ENCODE data around the gene OPN3.

DNA sequence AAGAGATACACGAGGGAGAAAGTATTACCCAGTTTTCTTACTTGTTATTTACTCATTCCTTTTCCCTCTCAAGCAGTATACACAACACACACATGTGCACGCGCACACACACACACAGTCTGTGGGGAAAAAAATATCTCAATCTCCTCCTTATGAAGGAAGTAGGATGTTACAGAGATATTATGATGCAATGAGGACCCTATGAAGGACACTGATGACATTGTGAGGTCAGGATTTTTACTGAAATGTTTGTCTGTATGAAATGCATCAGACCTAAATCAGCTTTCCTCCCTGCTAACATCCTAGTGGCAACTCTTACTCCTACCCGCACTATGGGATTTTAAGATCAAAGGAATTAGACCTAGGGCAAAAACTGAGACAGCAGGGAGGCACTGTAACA is 11.8 kb upstream of the OPN3 start, which contains the start of gene WDR64:
- TF ChIP-seq, protein P1, sequence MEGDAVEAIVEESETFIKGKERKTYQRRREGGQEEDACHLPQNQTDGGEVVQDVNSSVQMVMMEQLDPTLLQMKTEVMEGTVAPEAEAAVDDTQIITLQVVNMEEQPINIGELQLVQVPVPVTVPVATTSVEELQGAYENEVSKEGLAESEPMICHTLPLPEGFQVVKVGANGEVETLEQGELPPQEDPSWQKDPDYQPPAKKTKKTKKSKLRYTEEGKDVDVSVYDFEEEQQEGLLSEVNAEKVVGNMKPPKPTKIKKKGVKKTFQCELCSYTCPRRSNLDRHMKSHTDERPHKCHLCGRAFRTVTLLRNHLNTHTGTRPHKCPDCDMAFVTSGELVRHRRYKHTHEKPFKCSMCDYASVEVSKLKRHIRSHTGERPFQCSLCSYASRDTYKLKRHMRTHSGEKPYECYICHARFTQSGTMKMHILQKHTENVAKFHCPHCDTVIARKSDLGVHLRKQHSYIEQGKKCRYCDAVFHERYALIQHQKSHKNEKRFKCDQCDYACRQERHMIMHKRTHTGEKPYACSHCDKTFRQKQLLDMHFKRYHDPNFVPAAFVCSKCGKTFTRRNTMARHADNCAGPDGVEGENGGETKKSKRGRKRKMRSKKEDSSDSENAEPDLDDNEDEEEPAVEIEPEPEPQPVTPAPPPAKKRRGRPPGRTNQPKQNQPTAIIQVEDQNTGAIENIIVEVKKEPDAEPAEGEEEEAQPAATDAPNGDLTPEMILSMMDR (IDR thresholded peaks at IDR 0.05; ENCODE audit: low read depth, low read length, missing input control): no peak
- TF ChIP-seq JUND (IDR thresholded peaks at IDR 0.05) (no peak), FOXA1 (IDR thresholded peaks at IDR 0.05) (no peak), RAD21 (IDR thresholded peaks at IDR 0.05) (no peak), EGR1 (IDR thresholded peaks at IDR 0.05; ENCODE audit: low read depth in 2 of 2) (no peak), YY1 (IDR thresholded peaks at IDR 0.05) (no peak)
- TF ChIP-seq, protein P2, sequence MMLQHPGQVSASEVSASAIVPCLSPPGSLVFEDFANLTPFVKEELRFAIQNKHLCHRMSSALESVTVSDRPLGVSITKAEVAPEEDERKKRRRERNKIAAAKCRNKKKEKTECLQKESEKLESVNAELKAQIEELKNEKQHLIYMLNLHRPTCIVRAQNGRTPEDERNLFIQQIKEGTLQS (IDR thresholded peaks at IDR 0.05): no peak
- TF ChIP-seq, protein P3, sequence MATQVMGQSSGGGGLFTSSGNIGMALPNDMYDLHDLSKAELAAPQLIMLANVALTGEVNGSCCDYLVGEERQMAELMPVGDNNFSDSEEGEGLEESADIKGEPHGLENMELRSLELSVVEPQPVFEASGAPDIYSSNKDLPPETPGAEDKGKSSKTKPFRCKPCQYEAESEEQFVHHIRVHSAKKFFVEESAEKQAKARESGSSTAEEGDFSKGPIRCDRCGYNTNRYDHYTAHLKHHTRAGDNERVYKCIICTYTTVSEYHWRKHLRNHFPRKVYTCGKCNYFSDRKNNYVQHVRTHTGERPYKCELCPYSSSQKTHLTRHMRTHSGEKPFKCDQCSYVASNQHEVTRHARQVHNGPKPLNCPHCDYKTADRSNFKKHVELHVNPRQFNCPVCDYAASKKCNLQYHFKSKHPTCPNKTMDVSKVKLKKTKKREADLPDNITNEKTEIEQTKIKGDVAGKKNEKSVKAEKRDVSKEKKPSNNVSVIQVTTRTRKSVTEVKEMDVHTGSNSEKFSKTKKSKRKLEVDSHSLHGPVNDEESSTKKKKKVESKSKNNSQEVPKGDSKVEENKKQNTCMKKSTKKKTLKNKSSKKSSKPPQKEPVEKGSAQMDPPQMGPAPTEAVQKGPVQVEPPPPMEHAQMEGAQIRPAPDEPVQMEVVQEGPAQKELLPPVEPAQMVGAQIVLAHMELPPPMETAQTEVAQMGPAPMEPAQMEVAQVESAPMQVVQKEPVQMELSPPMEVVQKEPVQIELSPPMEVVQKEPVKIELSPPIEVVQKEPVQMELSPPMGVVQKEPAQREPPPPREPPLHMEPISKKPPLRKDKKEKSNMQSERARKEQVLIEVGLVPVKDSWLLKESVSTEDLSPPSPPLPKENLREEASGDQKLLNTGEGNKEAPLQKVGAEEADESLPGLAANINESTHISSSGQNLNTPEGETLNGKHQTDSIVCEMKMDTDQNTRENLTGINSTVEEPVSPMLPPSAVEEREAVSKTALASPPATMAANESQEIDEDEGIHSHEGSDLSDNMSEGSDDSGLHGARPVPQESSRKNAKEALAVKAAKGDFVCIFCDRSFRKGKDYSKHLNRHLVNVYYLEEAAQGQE (IDR thresholded peaks at IDR 0.05): no peak
